ENCODE data around the gene FAF1.

The FAF1 gene

DNA sequence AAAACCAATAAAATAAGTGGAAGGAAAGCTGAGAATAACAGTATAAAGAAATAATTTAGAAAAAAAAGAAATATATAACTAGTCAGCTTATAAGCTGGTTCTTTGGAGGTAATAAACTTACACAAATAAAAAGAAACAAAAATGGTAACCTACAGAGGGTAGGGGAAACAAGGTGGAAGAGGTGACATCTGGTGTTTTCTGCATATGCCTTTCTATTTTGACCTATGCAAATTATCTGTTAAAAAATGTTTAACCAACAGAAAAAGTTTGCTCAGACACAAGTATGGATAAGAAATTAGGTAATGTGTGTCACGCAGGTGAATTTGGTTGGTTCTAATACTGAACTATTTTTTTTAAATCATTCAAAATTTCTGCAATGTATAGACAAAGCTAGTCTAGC, 483.3 kb downstream of the FAF1 start:
- DNase-seq = no peak

DNA sequence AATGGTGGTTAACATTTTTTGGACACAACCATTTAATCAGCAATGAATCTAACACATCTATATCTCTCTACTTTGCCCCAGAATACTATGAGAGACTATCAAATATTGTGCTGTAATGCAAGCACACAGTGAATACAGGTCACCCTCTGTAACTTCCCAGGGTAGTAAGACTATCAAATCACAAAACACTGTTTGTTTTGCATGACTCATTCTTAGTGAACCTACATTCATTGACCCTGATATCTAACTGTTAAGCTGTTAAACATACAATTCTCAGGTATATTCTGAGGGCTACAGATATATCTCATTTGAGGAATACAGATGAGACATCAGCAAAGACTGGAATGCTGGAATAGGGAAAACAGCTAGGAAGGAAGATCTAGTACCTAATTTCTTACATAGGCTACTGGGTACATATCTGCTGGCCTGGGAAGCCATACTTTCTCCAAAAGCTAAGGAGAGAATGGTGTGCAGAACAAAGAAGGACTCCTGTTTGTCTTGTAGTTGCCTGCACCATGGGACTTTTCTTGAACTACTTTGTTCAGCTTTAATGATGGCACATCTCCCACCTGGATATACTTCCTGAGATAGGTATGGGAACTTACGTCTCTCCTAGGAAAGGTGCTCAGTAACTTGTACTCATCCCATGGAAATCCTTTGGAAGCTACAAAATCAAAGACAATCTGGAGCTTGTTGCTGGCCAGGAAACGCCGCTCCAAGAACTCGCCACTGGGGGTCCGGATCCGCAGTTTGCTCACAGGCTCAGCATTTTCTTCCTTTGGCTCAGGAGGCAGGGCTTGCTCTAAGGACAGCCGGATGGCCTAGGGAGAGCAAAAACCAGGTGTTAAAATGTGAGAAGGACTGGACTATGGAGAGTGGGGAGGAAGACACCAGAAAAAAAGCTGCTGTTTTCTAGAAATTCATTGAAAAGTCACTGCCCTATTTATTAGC, 484.9 kb downstream of the FAF1 start:
- DNase-seq = no peak

DNA sequence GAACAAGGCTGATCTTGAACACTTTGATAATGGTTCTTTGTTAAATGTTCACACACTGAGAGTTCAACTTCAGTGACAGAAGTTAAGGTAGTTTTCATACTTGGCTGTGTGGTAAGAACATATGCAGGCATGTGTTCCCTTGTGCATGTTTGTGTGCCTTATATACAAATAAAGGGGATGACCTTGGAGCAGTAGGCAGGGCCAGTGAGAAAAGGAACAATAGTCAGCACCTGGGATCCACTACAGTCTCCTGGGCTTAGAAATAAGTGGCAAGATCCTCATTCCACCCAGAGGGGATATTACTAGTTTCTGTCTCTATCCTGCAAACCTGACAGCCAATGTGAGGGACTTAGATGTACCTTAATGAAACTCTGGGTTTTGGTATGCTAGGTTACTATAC, 486.6 kb downstream of the FAF1 start:
- no peak for DNase-seq

DNA sequence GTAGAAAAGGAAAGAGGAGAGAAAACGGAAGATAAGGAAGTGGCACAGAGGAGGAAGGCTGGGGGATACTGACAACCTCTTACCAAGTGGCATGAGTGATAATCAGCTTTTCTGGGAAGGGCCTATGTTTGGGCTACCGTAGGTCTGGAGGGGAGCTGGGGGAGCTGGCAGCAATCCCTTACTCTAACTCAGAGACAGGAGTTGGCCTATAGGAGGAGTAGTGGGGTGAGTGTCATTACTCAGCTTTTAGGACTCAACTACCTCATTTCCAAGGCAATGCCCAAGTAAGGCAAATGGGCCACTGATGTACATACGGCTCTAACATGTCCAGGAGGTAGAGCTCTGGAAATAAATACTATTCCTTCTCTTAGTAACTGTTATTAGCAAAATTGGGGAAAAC, 488.1 kb downstream of the FAF1 start:
- no peak for DNase-seq

DNA sequence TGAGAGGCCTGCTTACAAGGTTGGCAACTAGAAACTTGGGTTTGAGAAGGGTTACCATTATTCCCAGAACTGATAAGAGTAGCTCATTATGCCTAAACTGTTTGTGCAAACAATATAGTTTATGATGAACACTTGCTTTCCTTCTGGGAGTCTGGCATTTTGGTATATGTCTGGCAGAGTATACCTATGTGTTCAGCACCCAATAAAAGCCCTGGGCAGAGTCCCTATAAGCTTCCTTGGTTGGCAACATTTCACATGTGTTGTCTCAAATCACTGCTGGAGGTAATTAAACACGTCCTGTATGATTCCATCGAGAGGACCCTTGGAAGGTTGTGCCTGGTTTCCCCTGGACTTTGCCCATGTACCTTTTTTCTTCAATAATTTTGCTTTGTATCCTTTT, 497.1 kb downstream of the FAF1 start:
- DNase-seq = no peak

DNA sequence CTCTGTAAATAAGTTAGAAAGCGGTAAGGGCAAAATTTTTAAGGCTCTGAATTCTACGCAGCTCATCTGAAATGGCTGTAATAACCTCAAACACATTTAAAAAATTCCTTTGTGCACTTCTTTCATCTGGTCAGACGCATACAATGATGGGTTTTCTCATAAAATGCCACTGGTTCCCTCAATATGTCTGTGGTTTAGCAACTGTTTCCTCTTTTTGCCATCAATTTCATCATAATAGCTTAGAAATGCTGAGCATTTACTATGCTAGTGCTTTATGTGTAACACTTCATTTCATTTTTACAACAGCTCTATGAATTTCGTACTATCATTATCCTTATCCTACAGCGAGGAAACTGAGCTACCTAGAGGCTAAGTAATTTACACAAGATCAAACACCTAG, 501.6 kb downstream of the FAF1 start:
- DNase-seq = no peak

DNA sequence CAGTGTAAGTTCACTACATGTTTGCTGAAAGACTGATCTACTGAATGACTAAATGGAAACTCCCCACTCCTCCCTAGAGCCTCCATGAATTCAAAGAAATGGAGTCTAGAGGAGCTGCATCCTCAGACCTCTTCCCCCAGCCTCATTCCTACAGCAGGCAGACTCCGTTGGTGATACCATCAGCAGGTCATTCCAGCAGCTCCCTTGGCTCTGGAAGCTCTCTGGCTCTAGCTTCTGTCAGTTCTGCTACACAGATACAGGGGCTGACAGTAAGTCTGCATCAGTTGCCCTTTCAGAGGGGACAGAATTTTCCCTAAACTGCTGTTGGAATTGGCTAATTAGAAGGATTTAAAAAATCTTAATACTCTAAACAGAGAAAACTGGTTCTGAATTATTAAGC, 505.2 kb downstream of the FAF1 start:
- no peak for DNase-seq

DNA sequence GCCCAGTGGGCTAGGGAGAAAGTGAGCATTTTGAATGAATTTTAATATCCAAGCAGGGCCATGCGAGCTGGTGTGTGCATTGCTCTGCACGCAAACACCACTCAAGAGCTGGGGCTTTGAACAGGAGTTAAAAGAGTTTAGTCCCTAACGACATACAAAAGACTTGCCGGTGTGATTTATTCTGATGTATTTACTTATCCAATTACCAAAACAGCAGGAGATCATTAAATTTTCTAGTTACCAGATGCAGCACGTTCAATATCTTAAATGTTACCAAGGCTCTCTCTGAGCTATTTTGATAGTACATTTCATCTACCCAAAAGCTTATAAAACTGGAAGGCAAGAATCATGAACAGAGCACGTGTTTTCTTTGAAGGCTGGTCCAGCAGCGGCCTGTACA, 506.8 kb downstream of the FAF1 start:
- no peak for DNase-seq

DNA sequence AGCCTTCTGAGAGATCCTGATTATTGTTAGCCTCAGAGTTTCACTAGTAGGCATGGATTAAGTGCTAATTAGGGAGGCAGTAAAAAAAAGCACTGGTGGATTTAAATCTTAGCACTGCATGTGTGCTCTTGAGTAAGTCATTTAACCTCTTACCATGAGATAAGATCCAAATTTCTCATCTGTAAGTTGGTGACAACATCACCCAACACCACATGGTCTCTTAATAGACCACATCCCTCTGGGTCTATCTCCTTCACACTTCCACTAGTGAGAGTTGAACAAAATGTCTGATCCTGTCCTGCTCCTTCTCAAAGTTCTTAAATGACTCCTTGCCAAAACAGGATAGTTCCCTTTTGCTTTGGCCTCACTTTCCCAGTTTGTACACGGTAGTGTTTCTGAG, 507.4 kb downstream of the FAF1 start:
- DNase-seq = peak in 2 of 5 experiments; percentile 16 to 56

DNA sequence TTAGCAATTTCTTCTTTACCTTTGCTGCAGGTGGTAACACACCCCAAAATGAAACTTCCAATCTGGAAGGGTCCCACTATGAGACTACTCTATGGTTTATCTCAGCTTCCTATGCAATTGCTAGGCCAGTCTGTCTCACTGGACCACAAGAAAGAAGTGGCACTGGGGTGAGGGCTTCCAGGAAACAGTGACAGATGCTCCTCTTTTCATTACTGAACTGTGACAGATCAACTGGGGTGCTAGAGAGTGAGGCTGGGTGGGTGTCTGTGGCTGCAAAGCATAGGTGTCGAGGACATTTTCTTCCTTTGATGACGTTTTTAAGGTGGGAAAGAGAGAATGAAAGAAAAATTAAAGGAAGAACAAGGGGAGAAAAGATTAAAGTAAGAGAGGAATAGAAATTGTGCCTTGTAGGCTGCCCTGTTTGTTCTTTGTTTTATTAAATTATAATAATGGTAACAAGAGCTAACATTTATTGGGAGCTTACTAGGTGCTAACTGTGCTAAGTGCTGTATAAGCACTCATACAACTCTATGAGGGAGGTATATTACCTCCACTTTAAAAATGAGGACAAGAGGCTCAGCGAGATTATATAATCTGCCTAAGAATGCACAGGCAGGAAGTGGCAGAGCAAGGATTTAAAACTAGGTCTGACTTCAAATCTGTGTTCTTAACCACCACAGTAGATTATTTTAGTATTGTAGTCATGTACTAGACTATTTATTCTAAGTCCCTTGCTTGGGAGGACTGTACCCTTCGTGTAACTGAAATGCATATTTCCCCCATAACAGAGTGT, 509.0 kb downstream of the FAF1 start:
- peak in 1 of 5 experiments; percentile 73 for DNase-seq

DNA sequence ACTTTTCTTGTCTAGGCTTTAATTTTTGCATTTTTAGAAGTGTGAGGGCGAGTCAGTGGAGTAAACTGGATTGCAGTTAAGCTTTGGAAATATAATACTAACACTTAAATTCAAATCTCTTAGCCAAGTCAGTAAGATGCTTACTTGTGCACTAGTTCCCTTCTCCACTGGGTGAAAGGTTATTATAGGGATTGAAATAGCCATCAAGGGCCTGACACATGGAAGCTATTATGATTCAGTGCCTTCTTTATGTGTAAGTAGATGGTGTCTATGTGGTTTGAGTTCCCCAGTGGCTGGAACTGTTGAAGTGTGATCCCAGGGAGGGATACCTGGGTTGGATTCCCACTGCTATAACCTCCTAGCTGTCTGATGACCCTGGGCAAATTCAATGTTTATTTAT, 512.1 kb downstream of the FAF1 start:
- no peak for DNase-seq

DNA sequence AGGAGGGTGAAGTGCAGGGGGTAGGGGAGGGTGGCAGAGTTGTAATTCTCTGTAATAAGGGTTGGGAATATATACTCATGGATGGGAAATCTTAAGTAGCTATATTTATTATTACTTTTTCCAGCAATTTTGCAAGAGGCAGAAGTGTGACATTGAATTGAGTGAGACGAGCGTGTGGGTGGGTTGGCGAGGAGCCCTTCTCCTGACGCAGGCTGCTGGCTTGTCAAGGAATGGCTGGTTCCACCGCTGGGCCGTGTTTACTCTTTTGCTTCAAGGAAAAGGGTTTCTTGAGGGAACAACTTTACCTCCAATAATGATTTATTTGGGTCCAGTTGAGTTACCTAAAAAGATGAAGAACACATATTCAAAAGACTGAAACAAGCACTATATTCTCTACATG, 518.9 kb downstream of the FAF1 start:
- DNase-seq = no peak

DNA sequence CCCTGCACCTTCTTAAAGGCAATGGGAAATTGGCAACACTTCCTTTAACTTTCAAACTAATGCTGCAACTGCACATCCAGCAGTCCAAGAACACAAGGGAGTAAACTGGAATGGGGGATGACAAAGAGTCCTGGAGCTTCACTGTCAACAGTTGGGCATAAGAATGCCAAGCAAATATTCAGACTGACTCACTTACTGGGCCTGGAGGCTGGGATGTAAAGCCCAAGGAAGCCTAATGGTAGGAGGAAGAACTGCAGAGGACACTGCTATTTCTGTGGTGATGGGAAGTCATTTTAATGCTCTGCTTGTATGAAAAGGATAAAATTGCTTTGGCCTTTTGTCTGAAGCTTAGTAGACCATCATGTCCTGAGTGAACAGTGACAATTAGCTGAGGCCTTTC, 521.1 kb downstream of the FAF1 start:
- no peak for DNase-seq

DNA sequence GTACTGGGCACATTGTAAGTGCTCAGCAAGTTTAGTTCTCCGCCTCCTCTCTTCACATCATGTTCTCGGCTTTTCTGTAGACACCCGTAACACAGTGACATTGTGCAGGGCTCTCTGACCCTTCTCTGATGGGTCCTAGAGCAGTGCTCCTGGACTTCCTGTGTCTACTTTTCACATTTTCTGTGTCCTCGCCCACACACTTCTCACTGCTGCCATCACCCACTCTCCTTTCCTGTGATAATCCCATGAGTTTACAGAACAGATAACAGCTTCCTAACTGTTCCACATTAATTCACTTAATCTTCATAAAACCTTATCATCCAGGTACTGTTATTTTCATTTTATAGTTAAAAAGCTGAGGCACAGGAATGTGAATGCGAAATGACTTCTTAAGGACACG, 523.6 kb downstream of the FAF1 start:
- DNase-seq = no peak

DNA sequence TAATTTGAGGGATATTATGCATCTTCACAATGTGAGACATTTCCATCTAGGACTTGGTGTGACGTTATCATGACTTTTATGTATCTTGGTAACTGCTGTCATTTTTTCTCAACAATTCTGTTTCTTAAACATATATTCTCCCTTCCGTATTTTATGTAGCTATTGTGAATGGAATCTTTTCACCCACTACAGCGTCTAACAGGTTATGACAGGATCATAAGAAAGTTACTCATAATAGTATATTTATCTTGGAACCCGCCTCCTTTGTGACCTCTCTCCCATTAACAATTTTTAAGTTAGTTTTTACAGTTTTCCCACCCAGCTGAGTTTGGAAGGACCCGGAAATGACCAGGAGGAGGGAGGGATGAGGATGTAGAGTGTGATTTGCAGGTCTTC, 530.1 kb downstream of the FAF1 start:
- DNase-seq = no peak

DNA sequence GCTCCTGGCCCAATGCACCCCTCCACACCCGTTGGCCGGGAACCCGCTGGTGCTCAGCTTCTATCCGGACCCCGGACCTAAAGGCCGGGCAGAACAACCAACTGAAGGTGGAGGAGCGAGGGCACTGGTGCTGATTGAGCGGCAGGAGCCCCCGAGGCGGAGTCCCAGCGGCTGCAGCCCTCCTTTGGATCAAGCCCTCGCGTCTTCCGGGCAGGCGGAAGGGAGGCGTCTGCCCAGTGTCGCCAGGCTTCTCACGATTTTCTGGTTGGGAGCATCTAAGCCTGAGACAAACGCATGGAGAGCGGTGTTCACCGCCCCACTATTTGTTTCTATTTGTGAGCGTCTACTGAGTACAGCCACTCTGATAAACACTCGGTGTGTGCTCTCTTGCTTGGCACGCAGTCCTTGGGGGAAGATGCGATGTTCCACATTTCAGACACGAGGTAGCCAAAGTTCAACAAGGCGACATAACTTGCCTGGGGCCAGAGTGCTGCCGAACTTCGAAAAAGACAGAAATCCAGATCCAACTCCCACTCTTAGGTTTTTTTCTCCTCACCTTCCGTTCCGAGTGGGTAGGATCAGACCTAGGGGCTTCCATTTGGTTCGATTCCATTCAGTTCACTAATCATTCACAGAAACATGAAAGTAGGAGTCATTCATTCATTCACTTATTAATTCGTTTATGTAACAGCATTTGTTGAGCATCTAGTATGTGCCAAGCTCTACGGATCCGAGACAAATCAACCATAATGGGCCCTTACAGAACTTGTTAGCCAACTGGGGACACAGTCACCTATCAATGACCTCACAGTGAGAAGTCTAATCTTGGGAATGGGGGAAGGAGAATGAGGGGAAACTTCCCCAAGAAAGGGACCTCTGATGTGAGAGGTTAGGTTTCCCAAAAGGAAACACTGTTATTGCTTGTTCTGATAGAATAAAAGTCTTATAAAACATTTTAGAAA, 532.0 kb downstream of the FAF1 start:
- DNase-seq = no peak

DNA sequence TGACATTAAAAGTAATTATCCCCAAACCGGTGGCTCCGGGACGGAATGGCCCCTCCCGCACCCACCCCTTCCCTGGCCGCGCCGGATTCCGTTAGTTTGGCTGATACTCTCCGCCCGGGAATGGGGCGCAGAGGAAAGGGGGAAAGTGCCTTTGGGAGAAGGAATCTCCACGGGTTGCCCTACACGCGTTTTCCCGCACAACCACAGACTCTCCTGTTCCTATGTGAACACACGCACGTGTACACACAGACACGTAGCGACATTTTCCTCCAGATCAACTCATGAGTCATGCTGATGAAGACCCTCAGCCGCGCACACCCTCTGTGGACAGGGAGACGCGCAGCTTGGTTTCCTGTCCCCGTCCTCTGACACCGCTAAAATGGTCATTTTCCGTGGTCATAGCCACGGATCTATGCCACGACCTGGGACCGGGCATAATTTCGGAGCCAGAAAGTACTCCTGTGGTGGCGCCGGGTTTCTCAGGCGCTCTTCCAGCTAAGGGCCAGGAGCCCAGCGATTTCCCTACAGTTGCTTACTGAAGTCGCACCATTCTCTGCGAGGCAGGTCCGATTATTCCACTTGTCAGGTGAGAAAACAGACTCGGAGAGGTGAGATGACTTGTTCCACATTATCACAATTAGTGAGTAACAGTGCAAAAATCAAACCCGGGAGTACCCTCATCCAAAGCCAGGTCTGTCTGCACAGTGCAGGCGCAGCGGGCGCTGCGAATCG, 532.8 kb downstream of the FAF1 start:
- DNase-seq = no peak

DNA sequence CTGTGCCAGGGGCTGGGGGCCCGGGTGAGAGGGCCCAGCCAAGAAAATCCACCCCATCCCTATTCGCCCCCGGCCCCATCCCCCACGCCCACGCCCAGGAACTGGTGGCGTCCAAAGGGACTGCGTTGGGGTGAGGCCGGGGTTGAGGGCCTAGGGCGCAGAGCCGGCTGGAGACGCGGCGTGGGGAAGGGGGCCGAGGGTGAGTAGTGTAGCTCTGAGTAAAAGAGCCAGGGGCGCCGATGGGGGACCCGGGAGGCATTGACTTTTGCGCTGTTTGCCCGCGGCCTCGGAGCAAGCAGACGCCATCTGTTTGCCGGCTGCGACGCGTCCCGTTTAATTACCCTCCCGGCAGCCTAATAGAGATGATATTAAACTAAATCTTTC, 533.4 kb downstream of the FAF1 start:
- DNase-seq = no peak

DNA sequence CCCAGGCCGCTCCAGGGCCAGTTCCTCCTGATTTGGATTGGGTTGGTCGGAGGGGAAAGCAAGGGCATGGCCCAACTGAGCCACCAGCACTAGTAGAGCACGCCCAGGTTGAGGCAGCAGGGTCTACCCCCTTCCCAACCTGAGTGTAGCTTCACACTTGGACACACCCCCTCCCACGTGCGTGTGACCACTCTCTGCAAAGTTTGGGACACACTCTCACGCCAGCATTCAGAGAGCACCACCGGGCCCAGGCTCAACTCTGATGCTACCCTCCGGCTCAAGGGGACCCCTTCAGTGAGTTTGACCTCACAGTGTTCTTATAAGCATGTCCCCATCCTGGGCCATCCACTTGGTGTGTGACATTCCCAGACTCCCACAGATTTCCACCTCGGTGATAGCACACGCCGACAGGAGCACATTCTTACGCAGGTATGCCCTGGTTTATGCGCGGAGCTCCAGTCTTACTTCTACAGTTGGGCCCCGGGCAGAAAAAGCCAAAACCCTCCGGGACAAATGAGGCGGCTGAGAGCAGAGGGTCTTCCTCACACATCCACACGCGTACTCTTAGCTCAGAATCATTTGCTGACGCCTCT, 533.9 kb downstream of the FAF1 start:
- DNase-seq = no peak

DNA sequence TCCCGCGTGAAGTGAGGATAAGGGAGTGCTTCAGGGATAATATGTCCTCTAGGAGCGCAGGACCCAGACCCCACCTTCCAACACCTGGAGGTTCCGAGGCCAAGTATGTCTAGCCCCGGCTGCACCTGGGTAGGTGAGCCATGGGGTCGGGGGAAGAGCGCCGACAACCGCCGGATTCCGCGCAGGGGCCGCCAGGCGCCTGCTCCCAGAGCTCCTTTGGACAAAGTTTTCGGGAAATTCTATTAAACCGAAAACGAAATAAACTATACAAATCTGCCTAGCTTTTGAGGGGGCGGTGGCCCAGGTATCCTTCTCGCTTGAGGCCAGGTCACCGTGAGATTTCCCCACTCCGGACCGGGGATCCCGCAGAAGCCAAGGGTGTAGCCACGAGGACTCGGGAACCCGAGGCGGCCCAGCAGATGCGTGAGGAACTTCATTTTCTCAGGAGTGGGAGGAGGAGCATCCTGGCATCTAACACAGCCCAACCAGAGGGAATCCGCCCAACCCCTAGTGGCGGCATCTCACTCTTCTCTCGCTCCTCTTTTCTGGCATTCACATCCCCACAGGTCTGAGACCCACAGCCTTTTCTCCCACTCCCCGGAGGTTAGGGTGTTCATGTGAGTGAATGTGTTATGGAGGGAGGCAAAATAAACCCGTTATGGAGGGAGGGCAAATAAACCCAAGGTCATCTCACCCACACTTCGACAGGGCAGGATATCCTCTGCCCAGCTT, 534.5 kb downstream of the FAF1 start:
- DNase-seq = no peak

DNA sequence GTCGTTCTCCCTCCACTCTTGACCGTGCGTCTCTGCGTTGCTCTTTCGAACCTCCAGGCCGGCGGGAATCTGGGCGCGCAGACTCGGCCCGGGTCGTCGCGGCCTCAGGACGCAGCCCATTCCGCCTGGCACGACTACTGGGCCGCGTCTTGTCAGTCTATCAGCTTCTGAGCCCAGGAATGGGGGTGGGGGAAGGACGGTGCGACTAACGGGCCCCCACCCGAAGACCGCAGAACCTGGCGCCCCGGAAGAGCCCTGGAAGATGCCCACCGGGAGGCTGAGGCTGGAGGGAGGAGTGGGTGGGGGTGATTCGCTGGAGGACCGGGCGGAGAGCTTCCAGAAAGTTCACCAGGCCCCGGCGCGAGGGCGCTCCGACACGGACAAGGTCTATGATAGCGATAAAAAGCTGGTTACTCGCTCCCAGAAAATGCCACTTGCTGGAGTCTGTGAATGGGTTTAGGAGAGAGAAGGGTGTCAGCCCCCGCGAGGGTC, 535.1 kb downstream of the FAF1 start:
- DNase-seq = no peak
